IPS-18a (cell line): ENCODE results near the gene SLC10A3.

ENCODE experiments used
- H3K27ac ChIP-seq: one replicate; pipeline ENCODE4 v1.5.1; 2013; ENCODE audit warnings: low read length
- H3K27me3 ChIP-seq: one replicate; pipeline ENCODE4 v1.6.1; 2013; ENCODE audit warnings: mild to moderate bottlenecking, low read length; ENCODE audit not compliant: control insufficient read depth, insufficient read depth
- H3K36me3 ChIP-seq: one replicate; pipeline ENCODE4 v1.6.1; 2013; ENCODE audit warnings: low read depth, low read length; ENCODE audit not compliant: control insufficient read depth
- H3K4me1 ChIP-seq: one replicate; pipeline ENCODE4 v1.6.1; 2013; ENCODE audit warnings: low read depth, low read length; ENCODE audit not compliant: control insufficient read depth
- H3K4me3 ChIP-seq: one replicate; pipeline ENCODE4 v1.5.1; 2013; ENCODE audit warnings: low read length
- H3K9ac ChIP-seq: one replicate; pipeline ENCODE4 v1.6.1; 2013; ENCODE audit warnings: mild to moderate bottlenecking, low read length, moderate library complexity
- H3K9me3 ChIP-seq: one replicate; pipeline ENCODE4 v1.6.1; 2013; ENCODE audit warnings: low read depth, low read length; ENCODE audit not compliant: control insufficient read depth

Gene SLC10A3

DNA sequence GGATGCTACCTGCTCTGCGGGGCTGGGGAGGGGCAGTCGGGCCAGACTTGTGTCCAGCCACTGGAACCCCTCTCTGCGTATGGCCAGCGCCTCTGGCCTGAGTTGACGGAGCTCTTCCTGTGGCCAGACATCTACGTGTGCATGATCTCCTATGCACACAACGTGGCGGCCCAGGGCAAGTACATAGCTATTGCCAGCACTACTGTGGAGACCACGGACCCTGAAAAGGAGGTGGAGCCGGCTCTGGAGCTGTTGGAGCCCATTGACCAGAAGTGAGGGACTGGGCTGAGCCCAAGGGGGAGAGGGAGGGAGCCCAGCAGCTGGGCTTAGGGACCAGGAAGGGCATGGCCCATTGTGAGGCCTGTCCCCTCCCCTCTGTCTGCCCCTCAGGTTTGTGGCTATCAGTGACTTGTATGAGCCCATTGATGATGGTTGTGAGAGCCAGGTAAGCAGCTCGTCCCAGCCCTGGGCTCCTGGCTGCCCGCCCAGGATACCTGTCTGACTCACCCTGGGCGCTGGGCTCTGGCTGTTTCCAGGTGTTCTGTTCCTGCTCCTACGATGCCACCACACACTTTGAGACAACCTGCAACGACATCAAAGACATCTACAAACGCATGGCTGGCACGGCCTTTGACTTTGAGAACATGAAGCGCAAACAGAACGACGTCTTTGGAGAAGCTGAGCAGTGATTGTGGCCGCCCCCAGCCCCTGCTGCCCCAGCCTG lies 48.3 kb downstream of the SLC10A3 start:
- no peak overlapping the region for H3K9ac ChIP-seq
- H3K9me3 ChIP-seq, result no peaks in the 10 kb centered on the region
- H3K4me1 ChIP-seq, result no peaks in the 10 kb centered on the region
- no peak overlapping the region for H3K27ac ChIP-seq
- H3K36me3 ChIP-seq, result peaks cover 11% of the 10 kb centered on the region
- no peak overlapping the region for H3K4me3 ChIP-seq
- H3K27me3 ChIP-seq, result no peaks in the 10 kb centered on the region

DNA sequence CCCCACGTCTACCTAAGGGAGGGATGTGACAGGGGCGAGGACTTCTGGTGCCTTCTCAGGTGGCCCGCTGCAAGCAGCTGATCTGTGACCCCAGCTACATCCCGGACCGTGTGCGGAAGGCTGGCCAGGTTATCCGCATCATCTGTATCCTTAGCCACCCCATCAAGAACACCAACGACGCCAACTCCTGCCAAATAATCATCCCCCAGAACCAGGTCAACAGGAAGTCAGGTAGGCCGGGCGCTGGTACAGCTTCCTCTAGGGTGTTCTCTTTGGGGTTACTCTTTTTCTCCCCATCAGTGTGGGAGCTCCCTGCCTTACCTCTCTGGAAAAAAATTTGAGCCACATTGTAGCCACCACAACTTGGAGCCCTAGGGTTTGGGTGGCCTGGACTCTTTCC lies 48.9 kb downstream of the SLC10A3 start:
- Histone ChIP-seq H3K9ac (no peak overlapping the region), H3K9me3 (no peaks in the 10 kb centered on the region), H3K27me3 (no peaks in the 10 kb centered on the region), H3K36me3 (peaks cover 11% of the 10 kb centered on the region), H3K4me3 (no peak overlapping the region), H3K4me1 (no peaks in the 10 kb centered on the region), H3K27ac (no peak overlapping the region)

DNA sequence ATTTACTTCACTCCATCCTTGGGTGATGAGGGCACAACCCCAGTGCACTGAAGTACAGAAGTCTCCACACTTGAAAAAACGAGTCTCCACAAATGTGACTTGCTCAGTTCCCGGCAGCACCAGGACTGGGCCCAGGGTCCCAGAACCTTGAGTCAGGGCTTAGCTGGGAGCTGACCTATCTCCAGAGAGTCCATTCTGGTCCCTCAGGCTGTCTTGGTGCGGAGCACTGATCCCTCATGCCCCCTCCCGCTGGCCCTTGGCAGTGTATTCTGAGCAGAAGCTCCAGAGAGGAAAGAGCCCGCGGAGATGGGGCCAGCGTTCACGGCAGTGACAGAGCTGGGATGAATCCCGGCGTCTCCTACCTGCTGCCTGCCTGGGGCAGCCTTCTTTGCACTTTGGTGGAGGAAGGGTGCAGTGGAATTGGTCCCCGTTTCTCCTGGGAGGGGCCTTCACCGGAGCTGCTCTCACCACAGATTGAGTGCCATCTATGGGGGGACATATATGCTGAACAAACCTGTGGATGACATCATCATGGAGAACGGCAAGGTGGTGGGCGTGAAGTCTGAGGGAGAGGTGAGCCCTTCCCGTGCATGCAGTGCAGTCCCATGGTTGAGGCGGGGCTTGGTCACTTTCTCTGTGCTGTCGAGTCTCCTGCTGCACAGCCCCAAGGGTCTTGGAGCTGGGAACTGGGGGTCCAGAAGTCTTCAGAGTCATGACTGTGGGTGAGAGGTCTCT lies 49.6 kb downstream of the SLC10A3 start:
- peaks cover 11% of the 10 kb centered on the region for H3K36me3 ChIP-seq
- no peaks in the 10 kb centered on the region for H3K27me3 ChIP-seq
- H3K27ac ChIP-seq, result no peak overlapping the region
- no peaks in the 10 kb centered on the region for H3K4me1 ChIP-seq
- H3K9ac ChIP-seq, result no peak overlapping the region
- H3K4me3 ChIP-seq, result no peak overlapping the region
- H3K9me3 ChIP-seq, result no peaks in the 10 kb centered on the region

DNA sequence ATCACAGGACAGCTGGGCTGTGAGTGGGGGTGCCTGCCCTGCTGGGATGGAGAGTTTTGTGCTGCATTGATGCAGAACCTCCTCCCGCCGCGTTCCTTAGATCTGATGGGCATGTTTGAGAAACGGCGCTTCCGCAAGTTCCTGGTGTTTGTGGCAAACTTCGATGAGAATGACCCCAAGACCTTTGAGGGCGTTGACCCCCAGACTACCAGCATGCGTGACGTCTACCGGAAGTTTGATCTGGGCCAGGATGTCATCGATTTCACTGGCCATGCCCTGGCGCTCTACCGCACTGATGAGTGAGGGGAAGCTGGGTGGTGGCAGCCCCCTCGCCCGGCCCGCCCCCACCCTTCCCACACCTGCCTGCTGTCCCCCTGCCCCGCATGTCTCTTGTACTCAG lies 50.6 kb downstream of the SLC10A3 start:
- H3K4me3 ChIP-seq, result no peak overlapping the region
- no peaks in the 10 kb centered on the region for H3K9me3 ChIP-seq
- H3K4me1 ChIP-seq, result no peaks in the 10 kb centered on the region
- no peaks in the 10 kb centered on the region for H3K27me3 ChIP-seq
- no peak overlapping the region for H3K9ac ChIP-seq
- peaks cover 11% of the 10 kb centered on the region for H3K36me3 ChIP-seq
- no peak overlapping the region for H3K27ac ChIP-seq

DNA sequence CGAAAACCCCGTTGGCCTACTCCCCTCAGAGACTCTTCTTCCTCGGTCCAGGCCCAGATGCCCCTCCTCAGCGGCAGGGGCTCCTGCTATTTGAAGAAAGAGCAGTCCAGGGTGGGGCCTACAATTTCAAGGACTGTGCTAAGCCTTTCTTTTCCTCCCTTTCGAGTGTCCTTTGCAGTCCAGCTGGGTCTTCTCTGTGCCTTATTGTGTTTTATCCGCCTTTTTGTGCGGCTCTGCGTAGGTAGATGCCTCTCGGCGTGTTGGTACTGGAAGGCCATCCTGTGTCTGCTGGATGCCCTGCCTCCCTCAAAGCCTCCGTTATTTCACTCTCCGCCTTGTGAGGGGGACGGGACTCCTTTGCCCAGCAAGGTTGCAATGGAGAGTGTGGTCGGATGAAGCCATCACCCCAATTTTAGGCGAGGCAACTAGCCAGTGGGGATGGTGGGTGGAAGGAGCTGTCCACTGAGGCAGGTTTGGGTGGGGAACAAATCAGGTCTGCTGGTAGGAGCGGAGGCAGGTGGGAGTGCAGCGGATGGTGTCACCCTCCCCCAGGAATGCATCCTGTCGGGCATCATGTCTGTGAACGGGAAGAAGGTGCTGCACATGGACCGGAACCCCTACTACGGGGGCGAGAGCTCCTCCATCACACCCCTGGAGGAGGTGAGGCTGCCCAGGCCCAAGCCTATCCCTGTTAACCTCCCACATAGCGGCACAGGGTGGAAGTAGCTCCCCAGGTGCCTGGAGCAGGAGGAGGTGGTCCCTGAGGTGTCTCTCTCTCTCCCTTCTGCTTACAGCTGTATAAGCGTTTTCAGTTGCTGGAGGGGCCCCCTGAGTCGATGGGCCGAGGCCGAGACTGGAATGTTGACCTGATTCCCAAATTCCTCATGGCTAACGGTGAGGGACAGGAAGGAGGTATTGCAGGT lies 52.2 kb downstream of the SLC10A3 start:
- no peaks in the 10 kb centered on the region for H3K4me1 ChIP-seq
- no peak overlapping the region for H3K9ac ChIP-seq
- no peak overlapping the region for H3K27ac ChIP-seq
- H3K36me3 ChIP-seq, result peaks cover 11% of the 10 kb centered on the region
- H3K4me3 ChIP-seq, result peak overlapping the region; percentile 60
- no peaks in the 10 kb centered on the region for H3K27me3 ChIP-seq
- H3K9me3 ChIP-seq, result no peaks in the 10 kb centered on the region
